Measurements from ENCODE around the gene TMPRSS6. TPM values are rescaled to one million over a fixed set of nuclear protein-coding genes. Genes with fewer than 3 reads are reported as not detected.

Gene TMPRSS6
- total and polyA plus RNA-seq, 2 donors: 0.57 to 1.8 TPM

- no peak for DNase-seq (ENCODE audit: low read depth in 6 of 9, low spot score in 9 of 9)
- H3K27ac ChIP-seq (ENCODE audit: low read depth in 1 of 2, low read length in 1 of 2): no peak overlapping the region
Observed at GRCh38 chr22:37107816-37108621, 1.5 kb downstream of the TMPRSS6 start.

GRCh38 chr22:37105990-37106389 is 3.5 kb downstream of the TMPRSS6 start:
- H3K4me3 ChIP-seq (ENCODE audit: low read length in 2 of 2): no peak overlapping the region
- H3K9me3 ChIP-seq (ENCODE audit: control insufficient read depth in 2 of 2, insufficient read depth in 1 of 2, low read length in 1 of 2): no peaks in the 10 kb centered on the region
- no peak for DNase-seq (ENCODE audit: low read depth in 6 of 9, low spot score in 9 of 9)
- no peaks in the 10 kb centered on the region for H3K4me1 ChIP-seq (ENCODE audit: control insufficient read depth in 2 of 2, insufficient read depth in 2 of 2, low read length in 2 of 2)
- WGBS: 93% methylated on average over 5 of the region's 5 CpGs
- no peaks in the 10 kb centered on the region for H3K36me3 ChIP-seq (ENCODE audit: control insufficient read depth in 2 of 2, insufficient read depth in 2 of 2, low read length in 1 of 2)
- H3K27me3 ChIP-seq (ENCODE audit: control insufficient read depth in 2 of 2, insufficient read depth in 1 of 2, low read length in 1 of 2): peaks cover 0 to 31% of the 10 kb centered on the region in 2 donors
- no peak overlapping the region for H3K27ac ChIP-seq (ENCODE audit: low read depth in 1 of 2, low read length in 1 of 2)

More at GRCh38 chr22:37107816-37108621, 1.5 kb downstream of the TMPRSS6 start:
- no peak overlapping the region for H3K4me3 ChIP-seq (ENCODE audit: low read length in 2 of 2)
- H3K27me3 ChIP-seq (ENCODE audit: control insufficient read depth in 2 of 2, insufficient read depth in 1 of 2, low read length in 1 of 2): peaks cover 0 to 21% of the 10 kb centered on the region in 2 donors
- H3K36me3 ChIP-seq (ENCODE audit: control insufficient read depth in 2 of 2, insufficient read depth in 2 of 2, low read length in 1 of 2): no peaks in the 10 kb centered on the region
- 96% methylated on average over 18 of the region's 18 CpGs for WGBS
- H3K9me3 ChIP-seq (ENCODE audit: control insufficient read depth in 2 of 2, insufficient read depth in 1 of 2, low read length in 1 of 2): no peaks in the 10 kb centered on the region
- H3K4me1 ChIP-seq (ENCODE audit: control insufficient read depth in 2 of 2, insufficient read depth in 2 of 2, low read length in 2 of 2): no peaks in the 10 kb centered on the region

GRCh38 chr22:37105154-37105553 is 4.4 kb downstream of the TMPRSS6 start:
- peaks cover 0 to 37% of the 10 kb centered on the region in 2 donors for H3K27me3 ChIP-seq (ENCODE audit: control insufficient read depth in 2 of 2, insufficient read depth in 1 of 2, low read length in 1 of 2)
- H3K36me3 ChIP-seq (ENCODE audit: control insufficient read depth in 2 of 2, insufficient read depth in 2 of 2, low read length in 1 of 2): no peaks in the 10 kb centered on the region
- DNase-seq (ENCODE audit: low read depth in 6 of 9, low spot score in 9 of 9): no peak
- no peaks in the 10 kb centered on the region for H3K9me3 ChIP-seq (ENCODE audit: control insufficient read depth in 2 of 2, insufficient read depth in 1 of 2, low read length in 1 of 2)
- H3K4me1 ChIP-seq (ENCODE audit: control insufficient read depth in 2 of 2, insufficient read depth in 2 of 2, low read length in 2 of 2): no peaks in the 10 kb centered on the region
- no peak overlapping the region for H3K4me3 ChIP-seq (ENCODE audit: low read length in 2 of 2)
- no peak overlapping the region for H3K27ac ChIP-seq (ENCODE audit: low read depth in 1 of 2, low read length in 1 of 2)
- WGBS: 43% methylated on average over 7 of the region's 7 CpGs

DNA sequence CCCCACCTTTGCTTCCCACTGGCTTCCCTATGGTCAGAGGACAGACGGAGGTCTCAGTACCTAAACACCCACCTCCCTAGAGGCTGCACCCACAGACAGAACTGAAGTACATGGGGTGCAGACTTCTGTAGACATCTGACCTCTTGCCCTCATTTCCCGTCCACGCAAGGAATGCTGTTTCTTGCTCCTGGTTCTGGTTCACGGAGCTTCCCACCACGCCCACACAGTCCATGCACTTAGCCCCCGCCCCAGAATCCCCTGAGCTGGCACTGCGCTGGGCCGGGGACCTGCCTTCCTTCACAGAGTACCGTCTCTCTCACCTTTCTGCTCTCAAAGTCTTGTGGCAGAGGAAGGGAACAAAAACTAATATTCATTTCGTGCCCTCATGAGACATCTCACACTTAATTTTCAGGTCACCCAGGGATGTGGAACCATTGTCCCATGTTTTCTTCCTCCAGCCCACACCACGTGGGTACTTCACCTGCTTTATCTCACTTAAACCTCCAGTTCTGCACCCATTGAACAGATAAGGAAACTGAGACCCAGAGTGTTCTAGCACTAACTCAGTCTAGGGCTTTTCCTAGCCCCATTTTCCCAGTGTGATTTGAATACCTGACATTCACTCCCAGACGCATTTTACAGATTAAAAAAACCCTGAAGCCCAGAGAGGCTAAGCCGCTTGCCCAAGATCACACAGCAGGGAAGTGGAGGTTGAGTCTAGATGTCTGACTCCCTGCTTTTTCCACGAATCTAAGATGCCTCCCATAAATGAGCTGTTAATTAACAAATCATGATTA is 5.7 kb downstream of the TMPRSS6 start:
- no peak for DNase-seq (ENCODE audit: low read depth in 6 of 9, low spot score in 9 of 9)
- no peak overlapping the region for H3K4me3 ChIP-seq (ENCODE audit: low read length in 2 of 2)
- 85% methylated on average over 14 of the region's 14 CpGs for WGBS
- H3K4me1 ChIP-seq (ENCODE audit: control insufficient read depth in 2 of 2, insufficient read depth in 2 of 2, low read length in 2 of 2): no peaks in the 10 kb centered on the region
- H3K36me3 ChIP-seq (ENCODE audit: control insufficient read depth in 2 of 2, insufficient read depth in 2 of 2, low read length in 1 of 2): no peaks in the 10 kb centered on the region
- H3K27ac ChIP-seq (ENCODE audit: low read depth in 1 of 2, low read length in 1 of 2): no peak overlapping the region
- no peaks in the 10 kb centered on the region for H3K9me3 ChIP-seq (ENCODE audit: control insufficient read depth in 2 of 2, insufficient read depth in 1 of 2, low read length in 1 of 2)
- H3K27me3 ChIP-seq (ENCODE audit: control insufficient read depth in 2 of 2, insufficient read depth in 1 of 2, low read length in 1 of 2): peaks cover 0 to 45% of the 10 kb centered on the region in 2 donors

- H3K4me1 ChIP-seq (ENCODE audit: control insufficient read depth in 2 of 2, insufficient read depth in 2 of 2, low read length in 2 of 2): no peaks in the 10 kb centered on the region
- H3K4me3 ChIP-seq (ENCODE audit: low read length in 2 of 2): no peak overlapping the region
- H3K9me3 ChIP-seq (ENCODE audit: control insufficient read depth in 2 of 2, insufficient read depth in 1 of 2, low read length in 1 of 2): no peaks in the 10 kb centered on the region
- peaks cover 0 to 52% of the 10 kb centered on the region in 2 donors for H3K27me3 ChIP-seq (ENCODE audit: control insufficient read depth in 2 of 2, insufficient read depth in 1 of 2, low read length in 1 of 2)
- WGBS: 73% methylated on average over 18 of the region's 18 CpGs
- H3K36me3 ChIP-seq (ENCODE audit: control insufficient read depth in 2 of 2, insufficient read depth in 2 of 2, low read length in 1 of 2): no peaks in the 10 kb centered on the region
- DNase-seq (ENCODE audit: low read depth in 6 of 9, low spot score in 9 of 9): no peak
- no peak overlapping the region for H3K27ac ChIP-seq (ENCODE audit: low read depth in 1 of 2, low read length in 1 of 2)
Observed at GRCh38 chr22:37103151-37103550, 6.4 kb downstream of the TMPRSS6 start.

GRCh38 chr22:37101311-37102066 is 8.0 kb downstream of the TMPRSS6 start:
- H3K36me3 ChIP-seq (ENCODE audit: control insufficient read depth in 2 of 2, insufficient read depth in 2 of 2, low read length in 1 of 2): no peaks in the 10 kb centered on the region
- H3K4me1 ChIP-seq (ENCODE audit: control insufficient read depth in 2 of 2, insufficient read depth in 2 of 2, low read length in 2 of 2): no peaks in the 10 kb centered on the region
- no peak overlapping the region for H3K27ac ChIP-seq (ENCODE audit: low read depth in 1 of 2, low read length in 1 of 2)
- H3K27me3 ChIP-seq (ENCODE audit: control insufficient read depth in 2 of 2, insufficient read depth in 1 of 2, low read length in 1 of 2): peaks cover 0 to 69% of the 10 kb centered on the region in 2 donors
- no peaks in the 10 kb centered on the region for H3K9me3 ChIP-seq (ENCODE audit: control insufficient read depth in 2 of 2, insufficient read depth in 1 of 2, low read length in 1 of 2)
- H3K4me3 ChIP-seq (ENCODE audit: low read length in 2 of 2): no peak overlapping the region
- DNase-seq (ENCODE audit: low read depth in 6 of 9, low spot score in 9 of 9): no peak
- WGBS: 86% methylated on average over 10 of the region's 10 CpGs

DNA sequence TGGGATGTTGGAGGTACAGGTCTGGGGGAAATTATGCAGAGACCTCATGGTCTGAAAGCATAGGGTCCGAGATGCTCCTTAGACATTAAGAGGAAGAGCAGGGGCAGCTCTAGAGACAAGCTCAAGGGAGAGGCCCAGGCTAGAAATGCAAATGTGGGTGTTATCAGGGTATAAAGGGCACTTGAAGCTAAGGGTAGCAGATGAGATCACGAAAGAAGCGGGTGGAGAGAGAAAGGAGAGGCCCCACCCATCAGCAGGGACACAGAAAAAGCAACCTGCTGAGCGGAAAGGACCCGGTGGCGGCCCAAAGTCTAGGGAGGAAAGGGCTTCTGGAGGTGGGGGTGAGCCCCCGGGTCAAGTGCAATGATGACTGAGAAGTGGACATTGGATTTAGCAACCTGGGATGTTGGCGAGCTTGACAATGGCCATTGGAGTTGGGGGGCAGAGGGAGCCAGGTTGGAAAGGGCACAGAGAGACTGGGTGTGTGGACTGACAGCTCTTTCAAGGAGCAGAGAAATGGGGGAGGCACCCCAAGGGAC is 8.9 kb downstream of the TMPRSS6 start:
- DNase-seq (ENCODE audit: low read depth in 6 of 9, low spot score in 9 of 9): no peak
- H3K36me3 ChIP-seq (ENCODE audit: control insufficient read depth in 2 of 2, insufficient read depth in 2 of 2, low read length in 1 of 2): no peaks in the 10 kb centered on the region
- H3K9me3 ChIP-seq (ENCODE audit: control insufficient read depth in 2 of 2, insufficient read depth in 1 of 2, low read length in 1 of 2): no peaks in the 10 kb centered on the region
- H3K4me3 ChIP-seq (ENCODE audit: low read length in 2 of 2): no peak overlapping the region
- H3K27ac ChIP-seq (ENCODE audit: low read depth in 1 of 2, low read length in 1 of 2): no peak overlapping the region
- H3K27me3 ChIP-seq (ENCODE audit: control insufficient read depth in 2 of 2, insufficient read depth in 1 of 2, low read length in 1 of 2): peaks cover 0 to 77% of the 10 kb centered on the region in 2 donors
- 82% methylated on average over 8 of the region's 8 CpGs for WGBS
- H3K4me1 ChIP-seq (ENCODE audit: control insufficient read depth in 2 of 2, insufficient read depth in 2 of 2, low read length in 2 of 2): no peaks in the 10 kb centered on the region

DNA sequence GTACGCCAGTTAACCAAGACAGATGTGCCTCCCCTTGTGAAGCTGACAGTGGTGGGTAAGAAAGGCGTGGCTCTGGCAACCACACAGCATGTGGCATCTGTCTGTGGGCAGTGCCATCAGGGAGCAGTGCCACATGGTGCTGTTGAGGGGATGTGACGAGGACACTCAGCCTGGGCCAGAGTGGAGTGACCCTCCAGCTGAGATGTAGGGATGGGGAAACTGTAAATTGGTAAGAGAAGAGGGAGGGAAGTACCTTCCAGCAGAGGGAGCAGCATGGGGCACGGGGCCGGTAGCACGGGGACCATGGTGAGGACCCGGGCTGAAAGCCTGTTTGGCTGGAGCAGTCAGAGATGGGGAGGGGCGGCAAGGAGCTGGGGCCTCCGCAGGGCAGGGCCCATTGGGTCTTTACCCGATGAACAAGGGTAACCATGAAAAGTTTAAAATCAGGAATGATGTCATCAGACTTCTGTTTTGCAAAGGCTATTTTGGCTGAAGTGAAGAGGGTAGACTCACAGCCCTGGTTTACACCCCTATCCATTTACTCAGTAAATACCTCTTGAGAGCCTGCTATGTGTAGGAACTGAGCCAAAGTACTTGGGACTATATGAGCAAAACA is 10.4 kb downstream of the TMPRSS6 start:
- no peak overlapping the region for H3K27ac ChIP-seq (ENCODE audit: low read depth in 1 of 2, low read length in 1 of 2)

More for the DNA sequence above, 10.4 kb downstream of the TMPRSS6 start:
- no peaks in the 10 kb centered on the region for H3K4me1 ChIP-seq (ENCODE audit: control insufficient read depth in 2 of 2, insufficient read depth in 2 of 2, low read length in 2 of 2)
- H3K36me3 ChIP-seq (ENCODE audit: control insufficient read depth in 2 of 2, insufficient read depth in 2 of 2, low read length in 1 of 2): no peaks in the 10 kb centered on the region
- no peak overlapping the region for H3K4me3 ChIP-seq (ENCODE audit: low read length in 2 of 2)
- H3K9me3 ChIP-seq (ENCODE audit: control insufficient read depth in 2 of 2, insufficient read depth in 1 of 2, low read length in 1 of 2): no peaks in the 10 kb centered on the region
- WGBS: 42% methylated on average over 10 of the region's 10 CpGs
- H3K27me3 ChIP-seq (ENCODE audit: control insufficient read depth in 2 of 2, insufficient read depth in 1 of 2, low read length in 1 of 2): peaks cover 0 to 75% of the 10 kb centered on the region in 2 donors
- no peak for DNase-seq (ENCODE audit: low read depth in 6 of 9, low spot score in 9 of 9)
